Nephron progenitor cell (in vitro differentiated cells): ENCODE results near the gene VEZT.
"Not testable (repeated sequence)": the region's sequence is repeated elsewhere in the genome, so short reads cannot be mapped to it uniquely, and the experiment has no call there.

Experiments used
- DNase-seq: peaks from one replicate; pipeline ENCODE4 v3.0.0; 2021
- H3K27ac Mint-ChIP-seq: 2 replicates; pipeline ENCODE4 v1.8.0; 2021; ENCODE audit warnings: mild to moderate bottlenecking, moderate library complexity, mixed read lengths
- H3K27me3 Mint-ChIP-seq: 2 replicates; pipeline ENCODE4 v1.8.0; 2021; ENCODE audit warnings: mild to moderate bottlenecking, low read depth, mixed read lengths; ENCODE audit not compliant: poor library complexity
- H3K36me3 Mint-ChIP-seq: 2 replicates; pipeline ENCODE4 v1.8.0; 2021; ENCODE audit warnings: low read depth, mixed read lengths
- H3K4me1 Mint-ChIP-seq: 2 replicates; pipeline ENCODE4 v1.8.0; 2021; ENCODE audit warnings: mixed read lengths
- H3K4me3 Mint-ChIP-seq: 2 replicates; pipeline ENCODE4 v1.8.0; 2021; ENCODE audit warnings: mild to moderate bottlenecking, moderate library complexity, mixed read lengths
- H3K9me3 Mint-ChIP-seq: 2 replicates; pipeline ENCODE4 v1.8.0; 2021; ENCODE audit warnings: mild to moderate bottlenecking, moderate library complexity, mixed read lengths
- TF ChIP-seq, protein P1 (sequence below): fragments of 200-600 bp; sonication (generic); IDR thresholded peaks from 2 replicates; pipeline ENCODE4 v1.5.0; 2021; ENCODE audit warnings: antibody characterized with exemption

Gene VEZT

DNA sequence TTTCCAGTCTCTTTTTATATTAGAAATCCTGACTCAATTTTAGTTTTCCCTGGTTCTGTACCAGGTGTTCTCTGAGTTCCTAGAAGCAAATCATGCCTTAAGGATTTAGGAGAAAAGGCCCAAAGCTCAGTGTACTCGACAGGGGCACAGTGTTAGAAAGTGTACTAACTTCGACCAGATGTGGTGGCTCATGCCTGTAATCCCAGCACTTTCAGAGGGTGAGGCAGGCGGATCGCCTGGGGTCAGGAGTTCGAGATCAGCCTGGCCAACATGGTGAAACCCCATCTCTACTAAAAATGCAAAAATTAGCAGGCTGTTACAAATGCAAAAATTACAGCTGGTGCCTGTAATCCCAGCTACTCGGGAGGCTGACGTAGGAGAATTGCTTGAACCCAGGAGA is 12.0 kb downstream of the VEZT start:
- TF ChIP-seq, protein P1, sequence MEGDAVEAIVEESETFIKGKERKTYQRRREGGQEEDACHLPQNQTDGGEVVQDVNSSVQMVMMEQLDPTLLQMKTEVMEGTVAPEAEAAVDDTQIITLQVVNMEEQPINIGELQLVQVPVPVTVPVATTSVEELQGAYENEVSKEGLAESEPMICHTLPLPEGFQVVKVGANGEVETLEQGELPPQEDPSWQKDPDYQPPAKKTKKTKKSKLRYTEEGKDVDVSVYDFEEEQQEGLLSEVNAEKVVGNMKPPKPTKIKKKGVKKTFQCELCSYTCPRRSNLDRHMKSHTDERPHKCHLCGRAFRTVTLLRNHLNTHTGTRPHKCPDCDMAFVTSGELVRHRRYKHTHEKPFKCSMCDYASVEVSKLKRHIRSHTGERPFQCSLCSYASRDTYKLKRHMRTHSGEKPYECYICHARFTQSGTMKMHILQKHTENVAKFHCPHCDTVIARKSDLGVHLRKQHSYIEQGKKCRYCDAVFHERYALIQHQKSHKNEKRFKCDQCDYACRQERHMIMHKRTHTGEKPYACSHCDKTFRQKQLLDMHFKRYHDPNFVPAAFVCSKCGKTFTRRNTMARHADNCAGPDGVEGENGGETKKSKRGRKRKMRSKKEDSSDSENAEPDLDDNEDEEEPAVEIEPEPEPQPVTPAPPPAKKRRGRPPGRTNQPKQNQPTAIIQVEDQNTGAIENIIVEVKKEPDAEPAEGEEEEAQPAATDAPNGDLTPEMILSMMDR = no peak
- Mint-ChIP-seq H3K4me3 (no peak overlapping the region), H3K36me3 (peaks cover 40% of the 10 kb centered on the region), H3K4me1 (peaks cover 33% of the 10 kb centered on the region), H3K27ac (no peak overlapping the region), H3K27me3 (no peaks in the 10 kb centered on the region), H3K9me3 (peaks cover 21% of the 10 kb centered on the region)
- no peak for DNase-seq

DNA sequence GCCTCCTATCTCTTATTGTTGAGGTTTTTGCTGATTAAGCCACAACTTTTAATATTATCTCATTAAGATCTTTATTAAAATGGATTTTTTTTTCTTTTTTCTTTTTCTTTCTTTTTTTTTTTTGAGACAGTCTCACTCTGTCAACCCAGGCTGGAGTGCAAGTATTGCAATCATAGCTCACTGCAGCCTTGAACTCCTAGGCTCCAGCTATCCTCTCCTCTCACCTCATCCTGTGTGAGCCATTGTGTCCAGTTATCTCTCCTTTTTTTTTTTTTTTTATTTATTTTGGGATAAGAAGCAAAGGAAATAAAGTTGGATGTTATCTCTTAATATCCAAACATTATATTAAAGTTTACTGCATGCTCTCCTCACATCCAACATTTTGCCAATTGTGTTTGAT is 12.7 kb downstream of the VEZT start:
- H3K27me3 Mint-ChIP-seq = no peaks in the 10 kb centered on the region
- H3K27ac Mint-ChIP-seq = peak overlapping the region; percentile 33
- no peak overlapping the region for H3K4me3 Mint-ChIP-seq
- peaks cover 23% of the 10 kb centered on the region for H3K9me3 Mint-ChIP-seq
- H3K36me3 Mint-ChIP-seq = peaks cover 35% of the 10 kb centered on the region
- TF ChIP-seq, protein P1 = no peak
- DNase-seq = no peak
- H3K4me1 Mint-ChIP-seq = peaks cover 29% of the 10 kb centered on the region

DNA sequence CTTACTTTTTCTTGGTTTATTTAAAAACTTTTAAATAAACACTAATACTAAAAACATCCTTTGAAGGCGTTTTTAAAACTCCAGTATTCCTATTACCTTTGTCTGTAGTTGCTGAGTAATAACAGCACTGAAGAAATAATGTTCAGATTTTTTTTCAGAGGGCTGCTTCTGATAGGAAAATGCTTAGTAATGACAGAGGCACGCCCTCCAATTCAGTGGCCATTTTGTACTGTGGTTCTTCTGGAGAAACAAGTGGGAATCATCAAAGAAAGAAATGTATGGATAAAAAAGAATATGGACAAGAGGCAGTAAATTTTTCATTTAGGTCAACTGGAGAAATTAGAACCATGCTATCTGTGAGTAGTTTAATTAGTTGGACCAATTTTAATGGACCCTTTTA is 13.6 kb downstream of the VEZT start:
- Mint-ChIP-seq H3K4me3 (no peak overlapping the region), H3K36me3 (peaks cover 34% of the 10 kb centered on the region), H3K27me3 (no peaks in the 10 kb centered on the region), H3K9me3 (peaks cover 30% of the 10 kb centered on the region), H3K27ac (no peak overlapping the region), H3K4me1 (peaks cover 29% of the 10 kb centered on the region)
- TF ChIP-seq, protein P1 = no peak
- DNase-seq = no peak

DNA sequence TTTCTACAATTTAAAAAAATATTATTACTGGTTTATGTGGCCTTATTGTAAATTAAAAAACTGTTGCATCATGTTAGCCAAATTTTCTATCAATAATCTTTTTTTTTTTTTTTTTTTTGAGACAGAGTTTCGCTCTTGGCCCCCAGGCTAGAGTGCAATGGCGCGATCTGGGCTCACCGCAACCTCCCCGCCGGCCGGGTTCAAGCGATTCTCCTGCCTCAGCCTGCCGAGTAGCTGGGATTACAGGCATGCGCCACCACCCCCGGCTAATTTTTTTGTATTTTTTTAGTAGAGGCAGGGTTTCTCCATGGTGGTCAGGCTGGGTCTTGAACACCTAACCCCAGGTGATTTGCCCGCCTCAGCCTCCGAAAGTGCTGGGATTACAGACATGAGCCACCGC is 16.6 kb downstream of the VEZT start:
- DNase-seq, H3K27me3 Mint-ChIP-seq, H3K4me3 Mint-ChIP-seq, H3K27ac Mint-ChIP-seq: not testable (repeated sequence)
- peaks cover 50% of the 10 kb centered on the region for H3K9me3 Mint-ChIP-seq
- H3K36me3 Mint-ChIP-seq = peaks cover 58% of the 10 kb centered on the region
- H3K4me1 Mint-ChIP-seq = peaks cover 14% of the 10 kb centered on the region

DNA sequence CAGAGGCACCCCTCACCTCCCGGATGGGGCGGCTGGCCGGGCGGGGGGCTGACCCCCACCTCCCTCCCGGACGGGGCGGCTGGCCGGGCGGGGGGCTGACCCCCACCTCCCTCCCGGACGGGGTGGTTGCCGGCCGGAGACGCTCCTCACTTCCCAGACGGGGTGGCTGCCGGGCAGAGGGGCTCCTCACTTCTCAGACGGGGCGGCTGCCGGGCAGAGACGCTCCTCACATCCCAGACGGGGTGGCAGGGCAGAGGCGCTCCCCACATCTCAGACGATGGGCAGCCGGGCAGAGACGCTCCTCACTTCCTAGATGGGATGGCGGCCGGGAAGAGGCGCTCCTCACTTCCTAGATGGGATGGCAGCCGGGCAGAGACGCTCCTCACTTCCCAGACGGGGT is 18.0 kb downstream of the VEZT start:
- H3K27ac Mint-ChIP-seq, H3K4me3 Mint-ChIP-seq, H3K27me3 Mint-ChIP-seq, DNase-seq, H3K4me1 Mint-ChIP-seq: not testable (repeated sequence)
- Mint-ChIP-seq H3K9me3 (peaks cover 55% of the 10 kb centered on the region), H3K36me3 (peaks cover 67% of the 10 kb centered on the region)

DNA sequence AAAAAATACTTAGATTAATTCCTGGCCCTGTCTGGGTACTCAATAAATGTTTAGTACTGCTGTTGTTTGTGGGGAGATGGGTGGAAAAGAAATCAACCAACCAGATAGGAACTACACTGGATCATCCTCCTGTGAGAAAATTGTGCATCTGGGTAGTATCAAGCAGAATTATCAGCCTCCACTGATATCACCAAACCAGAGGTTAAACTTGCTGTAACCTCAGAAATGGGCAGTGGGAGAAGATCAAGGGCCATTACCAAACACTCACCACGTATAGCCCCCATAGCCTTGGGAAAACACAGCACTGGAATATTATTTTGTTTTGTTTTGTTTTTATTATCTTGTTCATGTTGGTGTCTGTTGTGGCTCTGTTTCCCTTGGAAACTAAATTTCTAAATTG is 19.7 kb downstream of the VEZT start:
- H3K4me1 Mint-ChIP-seq = no peaks in the 10 kb centered on the region
- TF ChIP-seq, protein P1 = no peak
- no peak overlapping the region for H3K27ac Mint-ChIP-seq

DNA sequence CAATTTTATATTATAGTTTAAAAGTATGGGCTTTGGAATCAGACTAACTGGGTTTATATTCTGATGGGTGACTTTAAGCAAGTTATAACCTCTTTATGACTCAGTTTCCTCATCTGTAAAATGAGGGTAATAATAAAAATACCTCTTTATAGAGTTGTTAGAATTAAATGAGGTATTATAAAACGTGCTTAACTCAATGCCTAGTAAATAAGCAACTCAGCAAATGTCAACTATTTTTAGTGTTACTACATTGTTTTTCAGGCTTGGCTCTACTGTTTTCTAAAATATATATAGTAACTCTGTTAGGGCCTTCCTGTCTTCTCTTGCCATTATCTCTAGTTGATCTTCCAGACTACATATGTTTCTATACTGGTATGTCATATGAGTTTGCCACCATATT is 20.5 kb downstream of the VEZT start:
- no peak overlapping the region for H3K27ac Mint-ChIP-seq
- no peak for DNase-seq

More for the DNA sequence above, 19.7 kb downstream of the VEZT start:
- Mint-ChIP-seq H3K9me3 (peaks cover 55% of the 10 kb centered on the region), H3K27me3 (no peaks in the 10 kb centered on the region), H3K4me3 (no peak overlapping the region), H3K36me3 (peaks cover 76% of the 10 kb centered on the region)
- no peak for DNase-seq

More for the DNA sequence above, 20.5 kb downstream of the VEZT start:
- Mint-ChIP-seq H3K4me1 (no peaks in the 10 kb centered on the region), H3K4me3 (no peak overlapping the region), H3K27me3 (no peaks in the 10 kb centered on the region), H3K36me3 (peaks cover 73% of the 10 kb centered on the region), H3K9me3 (peaks cover 46% of the 10 kb centered on the region)
- TF ChIP-seq, protein P1 = no peak
